ENCODE measurements around the gene SHC4.

- TF ChIP-seq EZH2phosphoT487 (IDR thresholded peaks at IDR 0.05; ENCODE audit: insufficient read depth, low read depth) (no peak), EZH2 (IDR thresholded peaks at IDR 0.05; ENCODE audit: insufficient read depth, poor library complexity, severe bottlenecking) (no peak)
These were observed 129.0 kb downstream of the SHC4 start for GRCh38 chr15:48834756-48835155.

Measured in GM23248 (cell line).